ENCODE results near the gene SLC26A4.
A peak's percentile ranks its signal among the peaks of the same experiment; 100 is the strongest.
"Not testable (repeated sequence)": the region's sequence is repeated elsewhere in the genome, so short reads cannot be mapped to it uniquely, and the experiment has no call there.

The SLC26A4 gene

GRCh38 chr7:107660381-107661080 lies at the start of gene SLC26A4:
Gene SLC26A4 (plus strand): TSS chr7:107660828. CDS start chr7:107661642, 814 bp downstream.
- peak; percentile 29 for DNase-seq

GRCh38 chr7:107613439-107613838 lies 47.2 kb upstream of the SLC26A4 start:
- DNase-seq = no peak

GRCh38 chr7:107613948-107614347 lies 46.7 kb upstream of the SLC26A4 start:
- DNase-seq = no peak

- DNase-seq = no peak
These were observed 46.2 kb upstream of the SLC26A4 start for GRCh38 chr7:107614425-107614824.

- no peak for DNase-seq
These were observed 44.5 kb upstream of the SLC26A4 start for GRCh38 chr7:107615910-107616680.

GRCh38 chr7:107622429-107622828 lies 38.2 kb upstream of the SLC26A4 start:
- DNase-seq = no peak

- DNase-seq = no peak
These were observed 37.7 kb upstream of the SLC26A4 start for GRCh38 chr7:107622894-107623293.

GRCh38 chr7:107627002-107627401 lies 33.6 kb upstream of the SLC26A4 start:
- DNase-seq = no peak

GRCh38 chr7:107628461-107629064 lies 32.1 kb upstream of the SLC26A4 start:
- no peak for DNase-seq

GRCh38 chr7:107630342-107630741 lies 30.3 kb upstream of the SLC26A4 start:
- DNase-seq = no peak

- DNase-seq = no peak
These were observed 28.8 kb upstream of the SLC26A4 start for GRCh38 chr7:107631588-107632491.

- DNase-seq = peak; percentile 78
These were observed 28.1 kb upstream of the SLC26A4 start for GRCh38 chr7:107632492-107632865.

- DNase-seq = no peak
These were observed 22.0 kb upstream of the SLC26A4 start for GRCh38 chr7:107638594-107638993.

- DNase-seq = not testable (repeated sequence)
These were observed 21.6 kb upstream of the SLC26A4 start for GRCh38 chr7:107639070-107639469.

GRCh38 chr7:107641676-107642075 lies 19.0 kb upstream of the SLC26A4 start:
- peak; percentile 57 for DNase-seq

GRCh38 chr7:107642501-107642900 lies 18.1 kb upstream of the SLC26A4 start:
- no peak for DNase-seq

- DNase-seq = no peak
These were observed 17.2 kb upstream of the SLC26A4 start for GRCh38 chr7:107643407-107643806.

GRCh38 chr7:107643938-107644308 lies 16.7 kb upstream of the SLC26A4 start:
- DNase-seq = no peak

- DNase-seq = no peak
These were observed 16.2 kb upstream of the SLC26A4 start for GRCh38 chr7:107644309-107644974.

GRCh38 chr7:107652642-107653041 lies 8.0 kb upstream of the SLC26A4 start:
- no peak for DNase-seq

GRCh38 chr7:107658467-107658866 lies 2.2 kb upstream of the SLC26A4 start:
- DNase-seq = no peak

GRCh38 chr7:107659666-107660065 lies 962 bp upstream of the SLC26A4 start:
- no peak for DNase-seq

All from NCI-H82 (cell line).